Measurements from ENCODE around the gene SPEN.

GRCh38 chr1:15808955-15809354 lies 38.6 kb upstream of the SPEN start:
- TF ChIP-seq CTCF (IDR thresholded peaks at IDR 0.05) (no peak), POLR2A (IDR thresholded peaks at IDR 0.05) (no peak)
